Left lung (tissue), 10 donors: ENCODE results near the gene EEF1B2. TPM values are rescaled to one million over a fixed set of nuclear protein-coding genes. Genes with fewer than 3 reads are reported as not detected.
"Not testable (repeated sequence)": the region's sequence is repeated elsewhere in the genome, so short reads cannot be mapped to it uniquely, and the experiment has no call there.

Experiments
- ATAC-seq: fragments of 200-7000 bp; cut with Tn5 transposase; one replicate; pipeline ENCODE4 v1.9.1; 2020; ENCODE audit warnings: moderate library complexity
- DNase-seq, 4 donors: peaks; one replicate each; pipeline ENCODE4 v3.0.0-alpha.2; 2013 to 2020
- H3K27ac ChIP-seq, 2 donors: fragments of 200-600 bp; sonication (generic) in 1 of 2; one replicate each; pipeline versions ENCODE4 v1.5.0 to v1.8.0; 2020 to 2021
- H3K27me3 ChIP-seq, 2 donors: fragments of 200-600 bp; sonication (generic) in 1 of 2; one replicate each; pipeline versions ENCODE4 v1.5.0 to v1.8.0; 2020 to 2021
- H3K36me3 ChIP-seq, 2 donors: fragments of 200-600 bp; sonication (generic) in 1 of 2; one replicate each; pipeline versions ENCODE4 v1.5.0 to v1.8.0; 2020 to 2021
- H3K4me1 ChIP-seq, 2 donors: fragments of 200-600 bp; one replicate each; pipeline ENCODE4 v1.8.0; 2021
- H3K4me3 ChIP-seq, 2 donors: fragments of 200-600 bp; sonication (generic) in 1 of 2; one replicate each; pipeline versions ENCODE4 v1.5.0 to v1.8.0; 2020 to 2021; ENCODE audit warnings: mild to moderate bottlenecking in 1 of 2
- H3K9me3 ChIP-seq, 2 donors: fragments of 200-600 bp; sonication (generic) in 1 of 2; one replicate each; pipeline versions ENCODE4 v1.5.0 to v1.8.0; 2020 to 2021
- CTCF ChIP-seq, 2 donors: fragments of 200-600 bp; sonication (generic) in 1 of 2; IDR thresholded peaks; one replicate each; pipeline versions ENCODE4 v1.5.0 to v1.8.0; 2021; ENCODE audit warnings: antibody characterized with exemption in 2 of 2
- intact Hi-C, 2 donors: fragments of 100-400 bp; cut with DNase I; formaldehyde crosslinking; loops; one replicate each; pipeline versions ENCODE4 v1.11.2 to v1.14.2; 2022
- polyA plus RNA-seq, 6 donors: library from polyadenylated mRNA; unstranded; fragments of 120-200 nt; gene quantifications; one replicate each; pipeline ENCODE4 v1.2.1, GENCODE V29; 2013; ENCODE audit not compliant: insufficient read length in 6 of 6
- total RNA-seq, 2 donors: library from RNA; stranded (reverse); fragmentation: NEBNext Ultra II Directional; extraction: Animal tissue kit (Norgen Biotek cat#: 25700); gene quantifications; one replicate each; pipeline ENCODE4 v1.2.1, GENCODE V29; 2021
- donor health status: DM: no; HTN: yes; CAD: no.
- donor health status: DM: no; HTN: no; CAD: no.

The EEF1B2 gene
- total and polyA plus RNA-seq, 8 donors, result 396 to 801 (median 692) TPM

DNA sequence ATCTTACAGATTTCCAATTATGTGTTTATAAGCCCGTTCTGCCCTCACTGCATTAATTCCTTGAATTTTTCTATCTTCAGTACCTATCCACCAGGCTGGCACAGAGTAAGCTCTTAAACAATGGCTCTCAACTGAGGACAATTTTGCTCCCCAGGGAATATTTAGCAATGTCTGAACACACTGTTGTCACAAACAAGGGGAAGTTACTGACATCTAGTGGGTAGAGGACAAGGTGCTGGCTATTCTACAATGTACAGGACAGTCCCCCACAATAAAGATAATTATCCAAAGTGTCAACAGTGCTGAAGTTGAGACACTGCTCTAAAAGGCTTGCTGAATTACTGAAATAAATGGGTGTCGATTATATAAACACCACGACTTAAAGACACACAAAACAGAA lies 5.5 kb upstream of the EEF1B2 start:
- ATAC-seq (no peak), DNase-seq (no peak)
- intact Hi-C loops, result loop anchor here in 1 of 2 donors (10.0 kb wide), 1 partner anchor 69 kb away; the partner anchor contains the start of gene INO80D
- TF ChIP-seq CTCF (IDR thresholded peaks at IDR 0.05), result no peak
- Histone ChIP-seq H3K4me3 (no peak overlapping the region), H3K9me3 (no peaks in the 10 kb centered on the region), H3K27me3 (no peaks in the 10 kb centered on the region), H3K4me1 (peaks cover 4 to 23% of the 10 kb centered on the region in 2 donors), H3K36me3 (peaks cover 3 to 27% of the 10 kb centered on the region in 2 donors), H3K27ac (no peak overlapping the region)

DNA sequence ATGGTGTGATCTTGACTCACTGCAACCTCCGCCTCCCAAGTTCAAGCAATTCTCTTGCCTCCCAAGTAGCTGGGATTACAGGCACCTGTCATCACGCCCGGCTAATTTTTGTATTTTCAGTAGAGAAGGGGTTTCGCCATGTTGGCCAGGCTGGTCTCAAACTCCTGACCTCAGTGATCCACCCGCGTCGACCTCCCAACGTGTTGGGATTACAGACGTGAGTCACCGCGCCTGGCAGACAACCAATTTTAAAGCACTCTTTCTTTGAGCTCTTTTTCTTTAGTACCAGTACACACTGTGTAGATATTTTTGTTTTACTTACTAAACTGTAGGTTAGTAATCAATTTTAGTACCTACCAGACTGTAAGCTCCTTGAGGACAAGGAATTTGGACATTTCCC lies 2.7 kb upstream of the EEF1B2 start:
- intact Hi-C loops, result loop anchor here in 1 of 2 donors (10.0 kb wide), 1 partner anchor 72 kb away; the partner anchor contains the start of gene INO80D
- not testable (repeated sequence) for H3K27ac ChIP-seq

DNA sequence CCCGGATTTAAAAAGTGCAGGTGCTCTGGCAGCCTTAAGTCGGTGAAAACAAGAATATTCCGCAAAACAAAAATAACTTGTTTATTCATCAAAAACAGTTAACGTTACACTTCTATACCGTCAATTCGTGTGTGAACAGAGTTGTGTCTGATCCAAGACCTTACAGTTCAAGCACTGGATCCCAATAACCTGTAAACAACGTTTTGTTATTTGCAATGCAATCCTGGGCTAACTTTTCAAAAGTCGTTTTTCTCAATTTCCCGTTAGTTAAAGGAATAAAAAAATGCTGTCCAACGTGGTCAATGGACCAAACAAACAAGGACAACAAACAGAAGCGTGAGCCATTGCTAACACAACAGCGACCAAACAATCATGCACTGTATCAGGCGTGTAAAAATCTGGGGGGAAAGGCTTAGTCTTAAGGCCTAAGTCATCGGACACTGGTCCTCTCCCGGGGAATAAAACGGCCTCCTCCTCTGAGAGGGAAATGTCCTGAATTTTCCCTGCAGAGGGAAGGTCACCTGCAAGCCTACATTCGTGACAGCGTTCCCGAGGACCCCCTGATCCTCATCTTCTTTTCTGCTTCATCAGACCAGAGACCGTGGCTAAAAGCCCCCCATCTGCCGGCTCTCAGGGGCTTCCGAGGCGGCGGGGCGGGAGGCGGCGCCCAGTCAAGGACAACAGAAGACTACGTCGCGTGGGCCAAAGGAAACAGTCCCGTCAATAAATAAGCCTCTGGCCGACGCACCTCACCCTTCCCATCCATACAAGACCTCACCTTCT lies 941 bp upstream of the EEF1B2 start:
- ATAC-seq (peak; percentile 16), DNase-seq (peak in 1 of 4 donors; percentile 10)
- Histone ChIP-seq H3K9me3 (no peaks in the 10 kb centered on the region), H3K36me3 (peaks cover 0 to 31% of the 10 kb centered on the region in 2 donors), H3K4me3 (peak overlapping the region; percentile 74 to 90), H3K27me3 (no peaks in the 10 kb centered on the region), H3K4me1 (peaks cover 11 to 57% of the 10 kb centered on the region in 2 donors), H3K27ac (peak overlapping the region; percentile 86 to 95)
- TF ChIP-seq CTCF (IDR thresholded peaks at IDR 0.05), result no peak
- intact Hi-C loops, result loop anchor here in 1 of 2 donors (10.0 kb wide), 1 partner anchor 74 kb away; the partner anchor contains the start of gene INO80D

More for the DNA sequence above, 2.7 kb upstream of the EEF1B2 start:
- not testable (repeated sequence) for H3K4me3 ChIP-seq, DNase-seq, H3K27me3 ChIP-seq, H3K9me3 ChIP-seq, ATAC-seq
- Histone ChIP-seq H3K36me3 (peaks cover 3 to 16% of the 10 kb centered on the region in 2 donors), H3K4me1 (peaks cover 11 to 44% of the 10 kb centered on the region in 2 donors)

GRCh38 chr2:206160125-206160806 lies 571 bp downstream of the EEF1B2 start:
- intact Hi-C loops, result no loop called here
- Histone ChIP-seq H3K27me3 (no peaks in the 10 kb centered on the region), H3K4me1 (peaks cover 11 to 55% of the 10 kb centered on the region in 2 donors), H3K27ac (peak overlapping the region; percentile 86 to 95), H3K36me3 (peaks cover 0 to 44% of the 10 kb centered on the region in 2 donors), H3K4me3 (peak overlapping the region; percentile 74 to 90), H3K9me3 (no peaks in the 10 kb centered on the region)
- TF ChIP-seq CTCF (IDR thresholded peaks at IDR 0.05), result no peak
- DNase-seq (peak in 1 of 4 donors; percentile 37), ATAC-seq (peak; percentile 72)

GRCh38 chr2:206160807-206161179 lies 1.1 kb downstream of the EEF1B2 start:
- Histone ChIP-seq H3K36me3 (peaks cover 0 to 44% of the 10 kb centered on the region in 2 donors), H3K9me3 (no peaks in the 10 kb centered on the region), H3K27me3 (no peaks in the 10 kb centered on the region), H3K27ac (peak overlapping the region; percentile 86 to 95), H3K4me3 (peak overlapping the region; percentile 74 to 90), H3K4me1 (peaks cover 11 to 55% of the 10 kb centered on the region in 2 donors)
- intact Hi-C loops, result no loop called here
- ATAC-seq (no peak), DNase-seq (no peak)
- no peak for TF ChIP-seq CTCF (IDR thresholded peaks at IDR 0.05)

- H3K36me3 ChIP-seq, result peaks cover 0 to 49% of the 10 kb centered on the region in 2 donors
- H3K9me3 ChIP-seq, H3K4me3 ChIP-seq, intact Hi-C loops, DNase-seq, H3K27ac ChIP-seq, ATAC-seq, H3K27me3 ChIP-seq: not testable (repeated sequence)
- H3K4me1 ChIP-seq, result peaks cover 11 to 45% of the 10 kb centered on the region in 2 donors
Measured at GRCh38 chr2:206162401-206162800, 2.7 kb downstream of the EEF1B2 start.
